ENCODE results near the gene NBAS. TPM values are rescaled to one million over a fixed set of nuclear protein-coding genes. Genes with fewer than 3 reads are reported as not detected.

Gene NBAS
- total and polyA plus RNA-seq, 2 of the 13 experiments (the other 11 are each of a cell fraction or from before 2014, with no cell fraction given) = 33.6 to 58.7 TPM

GRCh38 chr2:15568874-15569273, 7.7 kb upstream of the NBAS start:
- no peaks in the 10 kb centered on the region for H3K36me3 ChIP-seq (replicated peaks in 1 of 2; ENCODE audit: control insufficient read depth in 1 of 2, insufficient read depth in 2 of 2, low read length in 2 of 2)
- H3K4me3 ChIP-seq (replicated peaks in 1 of 3; ENCODE audit: insufficient read depth in 1 of 3, low read depth in 2 of 3, low read length in 3 of 3) = no peak overlapping the region
- 83% methylated on average over 12 of the region's 12 CpGs for WGBS (ENCODE audit: low lambda C conversion rate)
- POLR2A ChIA-PET = no interaction called here
- TF ChIP-seq JUN (CRISPR knock-in tag; IDR thresholded peaks at IDR 0.05) (no peak), ZNF10 (CRISPR knock-in tag; IDR thresholded peaks at IDR 0.05; ENCODE audit: borderline replicate concordance, low read depth) (no peak), TSC22D2 (CRISPR knock-in tag; IDR thresholded peaks at IDR 0.05; ENCODE audit: borderline replicate concordance) (no peak), IRX3 (CRISPR knock-in tag; IDR thresholded peaks at IDR 0.05; ENCODE audit: borderline replicate concordance, low read depth) (no peak), ZNF446 (CRISPR knock-in tag; IDR thresholded peaks at IDR 0.05) (no peak), U2AF1 (optimal IDR thresholded peaks at IDR 0.05; ENCODE audit: low read depth, low read length) (no peak), NRL (CRISPR knock-in tag; IDR thresholded peaks at IDR 0.05; ENCODE audit: borderline replicate concordance) (no peak)
- TF ChIP-seq, protein P1, sequence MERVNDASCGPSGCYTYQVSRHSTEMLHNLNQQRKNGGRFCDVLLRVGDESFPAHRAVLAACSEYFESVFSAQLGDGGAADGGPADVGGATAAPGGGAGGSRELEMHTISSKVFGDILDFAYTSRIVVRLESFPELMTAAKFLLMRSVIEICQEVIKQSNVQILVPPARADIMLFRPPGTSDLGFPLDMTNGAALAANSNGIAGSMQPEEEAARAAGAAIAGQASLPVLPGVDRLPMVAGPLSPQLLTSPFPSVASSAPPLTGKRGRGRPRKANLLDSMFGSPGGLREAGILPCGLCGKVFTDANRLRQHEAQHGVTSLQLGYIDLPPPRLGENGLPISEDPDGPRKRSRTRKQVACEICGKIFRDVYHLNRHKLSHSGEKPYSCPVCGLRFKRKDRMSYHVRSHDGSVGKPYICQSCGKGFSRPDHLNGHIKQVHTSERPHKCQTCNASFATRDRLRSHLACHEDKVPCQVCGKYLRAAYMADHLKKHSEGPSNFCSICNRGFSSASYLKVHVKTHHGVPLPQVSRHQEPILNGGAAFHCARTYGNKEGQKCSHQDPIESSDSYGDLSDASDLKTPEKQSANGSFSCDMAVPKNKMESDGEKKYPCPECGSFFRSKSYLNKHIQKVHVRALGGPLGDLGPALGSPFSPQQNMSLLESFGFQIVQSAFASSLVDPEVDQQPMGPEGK (CRISPR knock-in tag; IDR thresholded peaks at IDR 0.05) = no peak
- no peaks in the 10 kb centered on the region for H3K79me2 ChIP-seq (ENCODE audit: insufficient read depth, low read length)
- in situ Hi-C loops (cut with HindIII; ENCODE audit: extremely low pct_ligation_motif_present, low pct_unique_long_range_greater_than_20kb) (no loop called here), intact Hi-C loops (cut with micrococcal nuclease; ENCODE audit: unreplicated experiment) (no loop called here)
- H3K27me3 ChIP-seq (ENCODE audit: control insufficient read depth in 1 of 2, insufficient read depth in 2 of 2, low read length in 2 of 2) = peaks cover 0 to 2% of the 10 kb centered on the region in 2 experiments; a peak in 1 of 5 replicates
- DNase-seq (ENCODE audit: low spot score) (no peak), ATAC-seq (no peak), FAIRE-seq (no peak)
- BruUV-seq (replicated peaks) = no TSS peak
- H3K27ac ChIP-seq (ENCODE audit: extremely low read length, insufficient read depth, low read length) = no peak overlapping the region
- CTCF ChIA-PET (ENCODE audit: low intra/inter-chr PET ratio, low total read pairs) = no interaction called here
- no peaks in the 10 kb centered on the region for H4K20me1 ChIP-seq (ENCODE audit: insufficient read depth, low read length)
- peaks cover 32% of the 10 kb centered on the region for H3K4me1 ChIP-seq (ENCODE audit: insufficient read depth, low read length)
- H3K9me3 ChIP-seq (ENCODE audit: low read length) = no peaks in the 10 kb centered on the region
- no peak overlapping the region for H2AFZ ChIP-seq (ENCODE audit: low read length)
- H3K9ac ChIP-seq (ENCODE audit: insufficient read depth, low read depth, low read length) = no peak overlapping the region
- no peak overlapping the region for H3K4me2 ChIP-seq (ENCODE audit: low read depth, low read length)

Data from HepG2 (cell line).